ENCODE results near the gene TAP2. TPM values are rescaled to one million over a fixed set of nuclear protein-coding genes. Genes with fewer than 3 reads are reported as not detected.

The TAP2 gene
- total RNA-seq, 1 donor, result 20.6 TPM

DNA sequence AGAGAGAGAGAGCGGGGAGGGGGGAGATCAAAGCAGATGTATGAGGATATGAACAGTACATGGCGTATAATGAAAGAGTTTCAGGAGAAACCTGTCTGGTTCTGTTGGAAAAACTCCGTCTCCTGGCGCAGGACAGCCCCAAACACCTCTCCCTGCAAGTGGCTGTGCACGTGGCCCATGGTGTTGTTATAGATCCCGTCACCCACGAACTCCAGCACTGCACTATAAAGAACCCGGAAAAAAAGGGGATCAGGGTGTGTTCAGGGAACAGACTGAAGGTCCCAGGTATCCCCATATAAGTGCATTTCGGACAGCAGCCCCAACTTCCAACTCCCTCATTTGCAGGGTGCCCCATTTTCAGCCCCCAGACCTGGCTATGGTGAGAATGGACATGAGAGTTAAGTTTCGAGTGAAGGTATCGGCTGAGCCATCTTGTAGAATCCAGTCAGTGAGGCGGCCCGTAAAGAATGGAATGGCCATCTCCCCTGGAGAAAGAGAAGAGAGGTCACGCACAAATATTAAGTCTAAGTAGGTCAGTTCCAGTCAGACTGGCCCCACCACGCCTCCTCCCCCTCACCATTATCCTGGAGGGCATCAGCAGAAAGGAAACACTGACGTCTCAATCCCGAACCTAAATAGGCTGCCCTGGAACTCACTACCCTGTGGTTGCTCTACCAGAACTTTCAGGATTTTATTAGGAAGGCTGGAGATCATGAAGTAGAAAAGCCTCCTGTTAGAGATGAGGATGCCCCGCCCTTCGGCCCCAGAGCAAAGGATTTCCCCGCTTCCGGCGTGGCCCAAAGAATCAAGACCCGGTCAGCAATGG, 13.7 kb upstream of the TAP2 start:
- H3K4me1 ChIP-seq (ENCODE audit: insufficient read depth, low read length), result peaks cover 14% of the 10 kb centered on the region
- peaks cover 40% of the 10 kb centered on the region for H3K36me3 ChIP-seq (ENCODE audit: insufficient read depth, low read length)
- peak overlapping the region; percentile 92 for H3K4me3 ChIP-seq (ENCODE audit: insufficient read depth, low read length)
- peak overlapping the region; percentile 79 for H3K4me2 ChIP-seq (ENCODE audit: insufficient read depth, low read length)
- peaks cover 25% of the 10 kb centered on the region for H3K79me2 ChIP-seq (ENCODE audit: insufficient read depth, low read length)
- DNase-seq (ENCODE audit: insufficient read length, low spot score, missing footprints), result no peak
- no peaks in the 10 kb centered on the region for H3K9me3 ChIP-seq (ENCODE audit: low read depth, low read length)
- H2AFZ ChIP-seq (ENCODE audit: low read length), result peak overlapping the region; percentile 100
- TF ChIP-seq, protein P1, sequence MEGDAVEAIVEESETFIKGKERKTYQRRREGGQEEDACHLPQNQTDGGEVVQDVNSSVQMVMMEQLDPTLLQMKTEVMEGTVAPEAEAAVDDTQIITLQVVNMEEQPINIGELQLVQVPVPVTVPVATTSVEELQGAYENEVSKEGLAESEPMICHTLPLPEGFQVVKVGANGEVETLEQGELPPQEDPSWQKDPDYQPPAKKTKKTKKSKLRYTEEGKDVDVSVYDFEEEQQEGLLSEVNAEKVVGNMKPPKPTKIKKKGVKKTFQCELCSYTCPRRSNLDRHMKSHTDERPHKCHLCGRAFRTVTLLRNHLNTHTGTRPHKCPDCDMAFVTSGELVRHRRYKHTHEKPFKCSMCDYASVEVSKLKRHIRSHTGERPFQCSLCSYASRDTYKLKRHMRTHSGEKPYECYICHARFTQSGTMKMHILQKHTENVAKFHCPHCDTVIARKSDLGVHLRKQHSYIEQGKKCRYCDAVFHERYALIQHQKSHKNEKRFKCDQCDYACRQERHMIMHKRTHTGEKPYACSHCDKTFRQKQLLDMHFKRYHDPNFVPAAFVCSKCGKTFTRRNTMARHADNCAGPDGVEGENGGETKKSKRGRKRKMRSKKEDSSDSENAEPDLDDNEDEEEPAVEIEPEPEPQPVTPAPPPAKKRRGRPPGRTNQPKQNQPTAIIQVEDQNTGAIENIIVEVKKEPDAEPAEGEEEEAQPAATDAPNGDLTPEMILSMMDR (IDR thresholded peaks at IDR 0.05; ENCODE audit: extremely low read depth, low read depth, low read length), result no peak
- H3K27ac ChIP-seq (ENCODE audit: low read depth, low read length), result peak overlapping the region; percentile 92
- H4K20me1 ChIP-seq (ENCODE audit: insufficient read depth, low read length), result no peaks in the 10 kb centered on the region
- no peaks in the 10 kb centered on the region for H3K27me3 ChIP-seq (ENCODE audit: insufficient read depth, low read length)

DNA sequence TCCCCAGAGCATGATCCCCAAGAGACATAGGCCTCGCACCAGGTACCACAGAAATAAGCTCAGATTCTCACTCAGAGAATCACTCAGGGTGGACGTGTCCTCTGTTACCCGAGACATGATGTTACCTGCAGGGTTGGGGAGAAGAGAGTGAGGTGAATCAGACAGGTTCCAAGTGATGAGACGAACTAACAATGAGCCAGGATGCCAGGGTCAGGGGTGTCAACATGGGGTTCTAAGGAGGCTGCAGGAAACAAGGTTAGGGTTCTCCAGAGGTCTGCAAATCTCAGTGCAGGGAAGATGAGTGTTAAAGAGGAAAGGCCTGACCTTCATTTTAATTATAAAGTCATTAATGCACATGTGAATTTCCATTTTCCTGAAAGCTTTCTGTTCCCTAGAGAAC, 12.5 kb upstream of the TAP2 start:
- TF ChIP-seq, protein P1 (IDR thresholded peaks at IDR 0.05; ENCODE audit: extremely low read depth, low read depth, low read length), result no peak
- H3K36me3 ChIP-seq (ENCODE audit: insufficient read depth, low read length), result peaks cover 52% of the 10 kb centered on the region
- no peak overlapping the region for H3K4me2 ChIP-seq (ENCODE audit: insufficient read depth, low read length)
- H3K4me1 ChIP-seq (ENCODE audit: insufficient read depth, low read length), result peaks cover 14% of the 10 kb centered on the region
- H2AFZ ChIP-seq (ENCODE audit: low read length), result no peak overlapping the region
- H3K27me3 ChIP-seq (ENCODE audit: insufficient read depth, low read length), result no peaks in the 10 kb centered on the region
- H3K27ac ChIP-seq (ENCODE audit: low read depth, low read length), result no peak overlapping the region
- no peak overlapping the region for H3K4me3 ChIP-seq (ENCODE audit: insufficient read depth, low read length)
- peaks cover 25% of the 10 kb centered on the region for H3K79me2 ChIP-seq (ENCODE audit: insufficient read depth, low read length)
- H4K20me1 ChIP-seq (ENCODE audit: insufficient read depth, low read length), result no peaks in the 10 kb centered on the region
- DNase-seq (ENCODE audit: insufficient read length, low spot score, missing footprints), result no peak
- no peaks in the 10 kb centered on the region for H3K9me3 ChIP-seq (ENCODE audit: low read depth, low read length)

DNA sequence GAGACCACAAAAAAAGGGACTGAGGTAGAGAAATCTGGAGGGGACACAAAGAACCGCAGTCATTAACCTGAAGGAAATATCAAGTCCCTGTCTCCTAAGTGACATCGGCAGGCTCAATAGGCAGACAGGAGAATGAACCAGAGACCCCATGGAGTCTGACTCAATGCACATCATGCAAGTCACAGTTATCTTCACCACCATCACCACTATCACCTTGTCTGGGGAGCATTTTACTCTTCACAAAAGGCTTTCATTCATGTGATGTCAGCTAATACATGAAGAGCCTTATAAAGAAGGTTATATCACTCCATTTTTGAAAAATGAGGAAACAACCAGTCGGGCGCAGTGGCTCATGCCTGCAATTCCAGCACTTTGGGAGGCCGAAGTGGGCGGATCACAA, 10.6 kb upstream of the TAP2 start:
- Histone ChIP-seq H3K4me3 (ENCODE audit: insufficient read depth, low read length) (no peak overlapping the region), H3K4me1 (ENCODE audit: insufficient read depth, low read length) (peaks cover 13% of the 10 kb centered on the region), H4K20me1 (ENCODE audit: insufficient read depth, low read length) (no peaks in the 10 kb centered on the region), H3K27ac (ENCODE audit: low read depth, low read length) (no peak overlapping the region), H2AFZ (ENCODE audit: low read length) (no peak overlapping the region), H3K4me2 (ENCODE audit: insufficient read depth, low read length) (no peak overlapping the region), H3K9me3 (ENCODE audit: low read depth, low read length) (no peaks in the 10 kb centered on the region), H3K36me3 (ENCODE audit: insufficient read depth, low read length) (peaks cover 61% of the 10 kb centered on the region), H3K79me2 (ENCODE audit: insufficient read depth, low read length) (peaks cover 20% of the 10 kb centered on the region), H3K27me3 (ENCODE audit: insufficient read depth, low read length) (no peaks in the 10 kb centered on the region)
- DNase-seq (ENCODE audit: insufficient read length, low spot score, missing footprints), result no peak
- TF ChIP-seq, protein P1 (IDR thresholded peaks at IDR 0.05; ENCODE audit: extremely low read depth, low read depth, low read length), result no peak

GRCh38 chr6:32847795-32848194, 9.3 kb upstream of the TAP2 start:
- peaks cover 61% of the 10 kb centered on the region for H3K36me3 ChIP-seq (ENCODE audit: insufficient read depth, low read length)
- TF ChIP-seq, protein P1 (IDR thresholded peaks at IDR 0.05; ENCODE audit: extremely low read depth, low read depth, low read length), result no peak
- H3K4me2 ChIP-seq (ENCODE audit: insufficient read depth, low read length), result no peak overlapping the region
- no peaks in the 10 kb centered on the region for H3K27me3 ChIP-seq (ENCODE audit: insufficient read depth, low read length)
- H3K27ac ChIP-seq (ENCODE audit: low read depth, low read length), result no peak overlapping the region
- H3K4me1 ChIP-seq (ENCODE audit: insufficient read depth, low read length), result peaks cover 20% of the 10 kb centered on the region
- peaks cover 34% of the 10 kb centered on the region for H3K79me2 ChIP-seq (ENCODE audit: insufficient read depth, low read length)
- no peaks in the 10 kb centered on the region for H4K20me1 ChIP-seq (ENCODE audit: insufficient read depth, low read length)
- no peak overlapping the region for H3K4me3 ChIP-seq (ENCODE audit: insufficient read depth, low read length)
- DNase-seq (ENCODE audit: insufficient read length, low spot score, missing footprints), result no peak
- no peak overlapping the region for H2AFZ ChIP-seq (ENCODE audit: low read length)
- H3K9me3 ChIP-seq (ENCODE audit: low read depth, low read length), result no peaks in the 10 kb centered on the region

Data from osteoblast (primary cell).